Nephron progenitor cell (in vitro differentiated cells): ENCODE measurements around the gene DIRAS3.

Experiments used
- DNase-seq: peaks from one replicate; pipeline ENCODE4 v3.0.0; 2021
- H3K27ac Mint-ChIP-seq: 2 replicates; pipeline ENCODE4 v1.8.0; 2021; ENCODE audit warnings: mild to moderate bottlenecking, moderate library complexity, mixed read lengths
- H3K27me3 Mint-ChIP-seq: 2 replicates; pipeline ENCODE4 v1.8.0; 2021; ENCODE audit warnings: mild to moderate bottlenecking, low read depth, mixed read lengths; ENCODE audit not compliant: poor library complexity
- H3K36me3 Mint-ChIP-seq: 2 replicates; pipeline ENCODE4 v1.8.0; 2021; ENCODE audit warnings: low read depth, mixed read lengths
- H3K4me1 Mint-ChIP-seq: 2 replicates; pipeline ENCODE4 v1.8.0; 2021; ENCODE audit warnings: mixed read lengths
- H3K4me3 Mint-ChIP-seq: 2 replicates; pipeline ENCODE4 v1.8.0; 2021; ENCODE audit warnings: mild to moderate bottlenecking, moderate library complexity, mixed read lengths
- H3K9me3 Mint-ChIP-seq: 2 replicates; pipeline ENCODE4 v1.8.0; 2021; ENCODE audit warnings: mild to moderate bottlenecking, moderate library complexity, mixed read lengths
- CTCF ChIP-seq: fragments of 200-600 bp; sonication (generic); IDR thresholded peaks from 2 replicates; pipeline ENCODE4 v1.5.0; 2021; ENCODE audit warnings: antibody characterized with exemption

DIRAS3 gene

GRCh38 chr1:68016381-68016780, 34.0 kb downstream of the DIRAS3 start:
- no peaks in the 10 kb centered on the region for H3K9me3 Mint-ChIP-seq
- H3K4me3 Mint-ChIP-seq, result no peak overlapping the region
- no peaks in the 10 kb centered on the region for H3K36me3 Mint-ChIP-seq
- no peak for DNase-seq
- no peaks in the 10 kb centered on the region for H3K4me1 Mint-ChIP-seq
- no peak overlapping the region for H3K27ac Mint-ChIP-seq
- no peak for TF ChIP-seq CTCF
- no peaks in the 10 kb centered on the region for H3K27me3 Mint-ChIP-seq

- Mint-ChIP-seq H3K4me3 (no peak overlapping the region), H3K36me3 (no peaks in the 10 kb centered on the region), H3K27ac (no peak overlapping the region), H3K4me1 (no peaks in the 10 kb centered on the region), H3K27me3 (no peaks in the 10 kb centered on the region), H3K9me3 (no peaks in the 10 kb centered on the region)
- TF ChIP-seq CTCF, result no peak
- no peak for DNase-seq
These were observed 34.5 kb downstream of the DIRAS3 start for GRCh38 chr1:68015971-68016370.

- no peaks in the 10 kb centered on the region for H3K36me3 Mint-ChIP-seq
- no peak overlapping the region for H3K4me3 Mint-ChIP-seq
- H3K27me3 Mint-ChIP-seq, result no peaks in the 10 kb centered on the region
- DNase-seq, result no peak
- TF ChIP-seq CTCF, result no peak
- H3K27ac Mint-ChIP-seq, result no peak overlapping the region
- no peaks in the 10 kb centered on the region for H3K9me3 Mint-ChIP-seq
- H3K4me1 Mint-ChIP-seq, result no peaks in the 10 kb centered on the region
These were observed 35.1 kb downstream of the DIRAS3 start for GRCh38 chr1:68015369-68015768.

- DNase-seq, result no peak
- Mint-ChIP-seq H3K36me3 (no peaks in the 10 kb centered on the region), H3K4me1 (no peaks in the 10 kb centered on the region), H3K27ac (no peak overlapping the region), H3K27me3 (no peaks in the 10 kb centered on the region), H3K9me3 (no peaks in the 10 kb centered on the region), H3K4me3 (no peak overlapping the region)
- TF ChIP-seq CTCF, result no peak
These were observed 37.1 kb downstream of the DIRAS3 start for GRCh38 chr1:68013351-68013750.

- no peak for TF ChIP-seq CTCF
- no peak for DNase-seq
- Mint-ChIP-seq H3K27ac (peak overlapping the region; percentile 30), H3K4me1 (no peaks in the 10 kb centered on the region), H3K4me3 (no peak overlapping the region), H3K27me3 (peaks cover 6% of the 10 kb centered on the region), H3K9me3 (peaks cover 8% of the 10 kb centered on the region), H3K36me3 (no peaks in the 10 kb centered on the region)
These were observed 38.6 kb downstream of the DIRAS3 start for GRCh38 chr1:68011657-68012375.

GRCh38 chr1:68010543-68010942, 39.9 kb downstream of the DIRAS3 start:
- DNase-seq, result no peak
- Mint-ChIP-seq H3K4me1 (no peaks in the 10 kb centered on the region), H3K27ac (no peak overlapping the region), H3K4me3 (no peak overlapping the region), H3K27me3 (peaks cover 10% of the 10 kb centered on the region), H3K36me3 (no peaks in the 10 kb centered on the region), H3K9me3 (peaks cover 18% of the 10 kb centered on the region)
- no peak for TF ChIP-seq CTCF
